HG02943 (cell line): ENCODE measurements around the gene TM7SF2.

ENCODE experiments used
- ATAC-seq: cut with Tn5 transposase; IDR thresholded peaks from one replicate; pipeline ENCODE4 v1.9.1; 2021; ENCODE audit warnings: mild to moderate bottlenecking, low read depth, moderate library complexity; ENCODE audit not compliant: unreplicated experiment

TM7SF2 gene

GRCh38 chr11:65111744-65112545, at the start of gene TM7SF2:
Gene TM7SF2 (plus strand): TSS chr11:65111872. CDS start chr11:65112016, 144 bp downstream.
- peak; percentile 49 for ATAC-seq

- ATAC-seq: no peak
Measured at GRCh38 chr11:65063532-65063931, 48.1 kb upstream of the TM7SF2 start.

GRCh38 chr11:65064847-65065240, 46.8 kb upstream of the TM7SF2 start:
- no peak for ATAC-seq

GRCh38 chr11:65065851-65066250, 45.8 kb upstream of the TM7SF2 start:
- no peak for ATAC-seq

- ATAC-seq: no peak
Measured at GRCh38 chr11:65066315-65066714, 45.4 kb upstream of the TM7SF2 start.

GRCh38 chr11:65066805-65067291, 44.8 kb upstream of the TM7SF2 start:
- ATAC-seq: no peak

- no peak for ATAC-seq
Measured at GRCh38 chr11:65067446-65067845, 44.2 kb upstream of the TM7SF2 start.

- no peak for ATAC-seq
Measured at GRCh38 chr11:65069217-65069616, 42.5 kb upstream of the TM7SF2 start.

- no peak for ATAC-seq
Measured at GRCh38 chr11:65071907-65072630, 39.6 kb upstream of the TM7SF2 start.

- ATAC-seq: no peak
Measured at GRCh38 chr11:65072631-65072966, 39.1 kb upstream of the TM7SF2 start.

GRCh38 chr11:65077451-65077850, 34.2 kb upstream of the TM7SF2 start:
- ATAC-seq: no peak

GRCh38 chr11:65078151-65078550, 33.5 kb upstream of the TM7SF2 start:
- no peak for ATAC-seq

- no peak for ATAC-seq
Measured at GRCh38 chr11:65078786-65079342, 32.8 kb upstream of the TM7SF2 start.

- ATAC-seq: peak; percentile 12
Measured at GRCh38 chr11:65083134-65083833, 28.4 kb upstream of the TM7SF2 start.

- peak; percentile 71 for ATAC-seq
Measured at GRCh38 chr11:65083834-65084597, 27.7 kb upstream of the TM7SF2 start, which contains the start of the genes CDCA5 and ZFPL1. Gene CDCA5 (minus strand): TSS chr11:65084040. CDS start chr11:65083978, 62 bp downstream. Gene ZFPL1 (plus strand): TSS chr11:65084222. CDS start chr11:65084699, 477 bp downstream.

- ATAC-seq: peak; percentile 2
Measured at GRCh38 chr11:65084598-65085375, 26.9 kb upstream of the TM7SF2 start.

GRCh38 chr11:65085446-65085845, 26.2 kb upstream of the TM7SF2 start:
- ATAC-seq: no peak

- no peak for ATAC-seq
Measured at GRCh38 chr11:65086809-65087208, 24.9 kb upstream of the TM7SF2 start.

GRCh38 chr11:65087216-65087615, 24.5 kb upstream of the TM7SF2 start:
- no peak for ATAC-seq
